ENCODE results near the gene DIPK1A. TPM values are rescaled to one million over a fixed set of nuclear protein-coding genes. Genes with fewer than 3 reads are reported as not detected.
A peak's percentile ranks its signal among the peaks of the same experiment; 100 is the strongest.
"Not testable (repeated sequence)": the region's sequence is repeated elsewhere in the genome, so short reads cannot be mapped to it uniquely, and the experiment has no call there.

DIPK1A gene
- total and polyA plus RNA-seq, 2 experiments from 2014 or later, result 26.6 to 51.6 TPM

GRCh38 chr1:92975551-92976232, 14.4 kb upstream of the DIPK1A start:
- H2AFZ ChIP-seq, result no peak overlapping the region
- no peaks in the 10 kb centered on the region for H3K27me3 ChIP-seq (replicated peaks; ENCODE audit: insufficient read depth)
- H3K9me2 ChIP-seq (ENCODE audit: insufficient read depth), result no peaks in the 10 kb centered on the region
- no peaks in the 10 kb centered on the region for H4K20me1 ChIP-seq (ENCODE audit: insufficient read depth)
- in situ Hi-C loops (cut with MboI), result no loop called here
- no peak overlapping the region for H3K27ac ChIP-seq
- WGBS, 2 experiments (ENCODE audit: low coverage in 1 of 2, low lambda C conversion rate in 2 of 2, missing lambda C conversion rate in 2 of 2), result 83% methylated on average over 7 of the region's 7 CpGs
- H3F3A ChIP-seq (ENCODE audit: insufficient read depth), result no peaks in the 10 kb centered on the region
- TF ChIP-seq EZH2phosphoT487 (IDR thresholded peaks at IDR 0.05; ENCODE audit: insufficient read depth, low read depth) (no peak), EZH2 (IDR thresholded peaks at IDR 0.05; ENCODE audit: insufficient read depth, poor library complexity, severe bottlenecking) (no peak)
- H3K4me2 ChIP-seq (ENCODE audit: unreplicated experiment), result no peak overlapping the region
- H3K4me1 ChIP-seq (ENCODE audit: insufficient read depth), result no peaks in the 10 kb centered on the region
- no peak for DNase-seq
- H3K9ac ChIP-seq, result no peak overlapping the region
- no peaks in the 10 kb centered on the region for H3K79me2 ChIP-seq (ENCODE audit: insufficient read depth)
- H3K9me3 ChIP-seq (ENCODE audit: low read depth), result no peaks in the 10 kb centered on the region
- no peak overlapping the region for H3K4me3 ChIP-seq
- H3K36me3 ChIP-seq (ENCODE audit: low read depth), result no peaks in the 10 kb centered on the region

- H3F3A ChIP-seq (ENCODE audit: insufficient read depth); in situ Hi-C loops (cut with MboI): not testable (repeated sequence)
- WGBS, 2 experiments (ENCODE audit: low coverage in 1 of 2, low lambda C conversion rate in 2 of 2, missing lambda C conversion rate in 2 of 2), result 76 to 78% methylated on average over 5 of the region's 5 CpGs
Measured at GRCh38 chr1:92974112-92974511, 12.8 kb upstream of the DIPK1A start.

GRCh38 chr1:92973203-92973897, 12.1 kb upstream of the DIPK1A start:
- Histone ChIP-seq H3K27ac (no peak overlapping the region), H3K27me3 (replicated peaks; ENCODE audit: insufficient read depth) (no peaks in the 10 kb centered on the region), H3K4me1 (ENCODE audit: insufficient read depth) (no peaks in the 10 kb centered on the region), H3K9me2 (ENCODE audit: insufficient read depth) (no peaks in the 10 kb centered on the region), H3F3A (ENCODE audit: insufficient read depth) (no peaks in the 10 kb centered on the region), H3K9ac (no peak overlapping the region), H3K9me3 (ENCODE audit: low read depth) (no peaks in the 10 kb centered on the region), H3K36me3 (ENCODE audit: low read depth) (no peaks in the 10 kb centered on the region), H3K79me2 (ENCODE audit: insufficient read depth) (no peaks in the 10 kb centered on the region), H3K4me2 (ENCODE audit: unreplicated experiment) (peak overlapping the region; percentile 13), H3K4me3 (no peak overlapping the region), H2AFZ (peak overlapping the region; percentile 39), H4K20me1 (ENCODE audit: insufficient read depth) (no peaks in the 10 kb centered on the region)
- in situ Hi-C loops (cut with MboI), result no loop called here
- no peak for TF ChIP-seq EZH2phosphoT487 (IDR thresholded peaks at IDR 0.05; ENCODE audit: insufficient read depth, low read depth)
- TF ChIP-seq EZH2 (IDR thresholded peaks at IDR 0.05; ENCODE audit: insufficient read depth, poor library complexity, severe bottlenecking), result no peak
- 37 to 44% methylated on average over 6 of the region's 6 CpGs for WGBS, 2 experiments (ENCODE audit: low coverage in 1 of 2, low lambda C conversion rate in 2 of 2, missing lambda C conversion rate in 2 of 2)
- DNase-seq, result peak; percentile 58

More at GRCh38 chr1:92974112-92974511, 12.8 kb upstream of the DIPK1A start:
- H3K79me2 ChIP-seq (ENCODE audit: insufficient read depth); H3K9ac ChIP-seq; H3K4me2 ChIP-seq (ENCODE audit: unreplicated experiment); H2AFZ ChIP-seq; DNase-seq; H3K9me3 ChIP-seq (ENCODE audit: low read depth); H3K9me2 ChIP-seq (ENCODE audit: insufficient read depth); H3K4me1 ChIP-seq (ENCODE audit: insufficient read depth); H3K36me3 ChIP-seq (ENCODE audit: low read depth); H3K27ac ChIP-seq; H4K20me1 ChIP-seq (ENCODE audit: insufficient read depth); H3K27me3 ChIP-seq (replicated peaks; ENCODE audit: insufficient read depth); H3K4me3 ChIP-seq: not testable (repeated sequence)

- no peaks in the 10 kb centered on the region for H3K9me2 ChIP-seq (ENCODE audit: insufficient read depth)
- in situ Hi-C loops (cut with MboI), result no loop called here
- peak overlapping the region; percentile 39 for H2AFZ ChIP-seq
- no peaks in the 10 kb centered on the region for H3K9me3 ChIP-seq (ENCODE audit: low read depth)
- H3F3A ChIP-seq (ENCODE audit: insufficient read depth), result no peaks in the 10 kb centered on the region
- no peaks in the 10 kb centered on the region for H3K4me1 ChIP-seq (ENCODE audit: insufficient read depth)
- H3K9ac ChIP-seq, result no peak overlapping the region
- no peak for DNase-seq
- H3K36me3 ChIP-seq (ENCODE audit: low read depth), result no peaks in the 10 kb centered on the region
- H3K4me2 ChIP-seq (ENCODE audit: unreplicated experiment), result no peak overlapping the region
- H3K4me3 ChIP-seq, result no peak overlapping the region
- H4K20me1 ChIP-seq (ENCODE audit: insufficient read depth), result no peaks in the 10 kb centered on the region
- 6 to 10% methylated on average over 1 of the region's 1 CpG for WGBS, 2 experiments (ENCODE audit: low coverage in 1 of 2, low lambda C conversion rate in 2 of 2, missing lambda C conversion rate in 2 of 2)
- no peaks in the 10 kb centered on the region for H3K27me3 ChIP-seq (replicated peaks; ENCODE audit: insufficient read depth)
- no peak overlapping the region for H3K27ac ChIP-seq
- H3K79me2 ChIP-seq (ENCODE audit: insufficient read depth), result no peaks in the 10 kb centered on the region
- no peak for TF ChIP-seq EZH2phosphoT487 (IDR thresholded peaks at IDR 0.05; ENCODE audit: insufficient read depth, low read depth)
- TF ChIP-seq EZH2 (IDR thresholded peaks at IDR 0.05; ENCODE audit: insufficient read depth, poor library complexity, severe bottlenecking), result no peak
Measured at GRCh38 chr1:92972409-92973129, 11.3 kb upstream of the DIPK1A start.

GRCh38 chr1:92971932-92972331, 10.7 kb upstream of the DIPK1A start:
- H3K4me2 ChIP-seq (ENCODE audit: unreplicated experiment); H3K9me2 ChIP-seq (ENCODE audit: insufficient read depth); H3K79me2 ChIP-seq (ENCODE audit: insufficient read depth); H3K9ac ChIP-seq; H2AFZ ChIP-seq; H3K4me3 ChIP-seq; H3K36me3 ChIP-seq (ENCODE audit: low read depth); H3K27ac ChIP-seq; DNase-seq; H3K4me1 ChIP-seq (ENCODE audit: insufficient read depth); H3F3A ChIP-seq (ENCODE audit: insufficient read depth); H3K9me3 ChIP-seq (ENCODE audit: low read depth); H4K20me1 ChIP-seq (ENCODE audit: insufficient read depth); in situ Hi-C loops (cut with MboI); H3K27me3 ChIP-seq (replicated peaks; ENCODE audit: insufficient read depth): not testable (repeated sequence)
- whole genome bisulfite sequencing, 2 experiments (ENCODE audit: low coverage in 1 of 2, low lambda C conversion rate in 2 of 2, missing lambda C conversion rate in 2 of 2), result 59 to 68% methylated on average over 6 of the region's 6 CpGs
